OCI-M1 (cell line): ENCODE measurements around the gene CEMIP.

ENCODE experiments used
- DNase-seq: peaks from one replicate; lab custom pipeline; 2025; lab: John Stamatoyannopoulos, UW

CEMIP gene

GRCh38 chr15:80785335-80785734, 6.2 kb downstream of the CEMIP start:
- no peak for DNase-seq

GRCh38 chr15:80785811-80786354, 6.7 kb downstream of the CEMIP start:
- no peak for DNase-seq

- DNase-seq = no peak
Observed at GRCh38 chr15:80787316-80787715, 8.1 kb downstream of the CEMIP start.

- no peak for DNase-seq
Observed at GRCh38 chr15:80788536-80788935, 9.4 kb downstream of the CEMIP start.

- DNase-seq = no peak
Observed at GRCh38 chr15:80789296-80789695, 10.1 kb downstream of the CEMIP start.

- DNase-seq = no peak
Observed at GRCh38 chr15:80789796-80790195, 10.6 kb downstream of the CEMIP start.

- no peak for DNase-seq
Observed at GRCh38 chr15:80790236-80790635, 11.1 kb downstream of the CEMIP start.

- DNase-seq = no peak
Observed at GRCh38 chr15:80791004-80791403, 11.8 kb downstream of the CEMIP start.

GRCh38 chr15:80796407-80796806, 17.2 kb downstream of the CEMIP start:
- no peak for DNase-seq

- DNase-seq = no peak
Observed at GRCh38 chr15:80798911-80799310, 19.7 kb downstream of the CEMIP start.

- no peak for DNase-seq
Observed at GRCh38 chr15:80800067-80800466, 20.9 kb downstream of the CEMIP start.

- no peak for DNase-seq
Observed at GRCh38 chr15:80801891-80802680, 22.9 kb downstream of the CEMIP start.

- no peak for DNase-seq
Observed at GRCh38 chr15:80803580-80804525, 24.7 kb downstream of the CEMIP start.

- DNase-seq = no peak
Observed at GRCh38 chr15:80804970-80805495, 25.9 kb downstream of the CEMIP start.

GRCh38 chr15:80811781-80812315, 32.7 kb downstream of the CEMIP start:
- no peak for DNase-seq

GRCh38 chr15:80815106-80815505, 35.9 kb downstream of the CEMIP start:
- no peak for DNase-seq

GRCh38 chr15:80816049-80816653, 37.0 kb downstream of the CEMIP start:
- DNase-seq = no peak

- no peak for DNase-seq
Observed at GRCh38 chr15:80816936-80817335, 37.8 kb downstream of the CEMIP start.

GRCh38 chr15:80817901-80818300, 38.7 kb downstream of the CEMIP start:
- DNase-seq = no peak

GRCh38 chr15:80819001-80819400, 39.8 kb downstream of the CEMIP start:
- DNase-seq = no peak

GRCh38 chr15:80820092-80820491, 40.9 kb downstream of the CEMIP start:
- no peak for DNase-seq

- no peak for DNase-seq
Observed at GRCh38 chr15:80822256-80822655, 43.1 kb downstream of the CEMIP start.
